Liver (tissue), 9 donors: ENCODE data around the gene NEB. TPM values are rescaled to one million over a fixed set of nuclear protein-coding genes. Genes with fewer than 3 reads are reported as not detected.

Source experiments
- DNase-seq: peaks from one replicate; pipeline ENCODE4 v3.0.0-alpha.2; 2017; ENCODE audit warnings: low spot score
- H3K27ac ChIP-seq, 2 donors: one replicate each; pipeline ENCODE4 v1.7.0; 2013; ENCODE audit warnings: inconsistent platforms in 2 of 2, low read length in 2 of 2, control low read depth in 1 of 2, low read depth in 1 of 2, mild to moderate bottlenecking in 1 of 2
- H3K27me3 ChIP-seq, 4 donors: one replicate each; pipeline versions ENCODE4 v1.6.1 to v1.7.0; 2013; ENCODE audit warnings: low read length in 3 of 4, inconsistent platforms in 1 of 4, mild to moderate bottlenecking in 1 of 4, moderate library complexity in 1 of 4; ENCODE audit not compliant: control insufficient read depth in 4 of 4, insufficient read depth in 4 of 4
- H3K36me3 ChIP-seq, 4 donors: one replicate each; pipeline versions ENCODE4 v1.6.1 to v1.7.0; 2013; ENCODE audit warnings: low read length in 3 of 4, mild to moderate bottlenecking in 3 of 4, low read depth in 1 of 4, moderate library complexity in 1 of 4; ENCODE audit not compliant: control insufficient read depth in 4 of 4, insufficient read depth in 3 of 4
- H3K4me1 ChIP-seq, 4 donors: one replicate each; pipeline versions ENCODE4 v1.6.1 to v1.7.0; 2013; ENCODE audit warnings: low read length in 3 of 4, mild to moderate bottlenecking in 3 of 4, moderate library complexity in 1 of 4; ENCODE audit not compliant: control insufficient read depth in 4 of 4, insufficient read depth in 4 of 4
- H3K4me3 ChIP-seq, 3 donors: one replicate each; pipeline versions ENCODE4 v1.6.1 to v1.7.0; 2013; ENCODE audit warnings: low read length in 3 of 3, control low read depth in 1 of 3, low read depth in 1 of 3, mild to moderate bottlenecking in 1 of 3
- H3K9ac ChIP-seq, 2 donors: one replicate each; pipeline ENCODE4 v1.7.0; 2013; ENCODE audit warnings: low read length in 2 of 2, mild to moderate bottlenecking in 2 of 2, moderate library complexity in 2 of 2, control low read depth in 1 of 2, low read depth in 1 of 2
- H3K9me3 ChIP-seq, 4 donors: one replicate each; pipeline versions ENCODE4 v1.6.1 to v1.7.0; 2013; ENCODE audit warnings: low read length in 3 of 4; ENCODE audit not compliant: control insufficient read depth in 4 of 4
- CTCF ChIP-seq: fragments of 150-350 bp; IDR thresholded peaks from 2 replicates; pipeline ENCODE4 v1.5.1; 2017; ENCODE audit warnings: improper control_type of control experiment, low read depth, low read length; ENCODE audit not compliant: missing input control
- EGR1 ChIP-seq, 2 donors: IDR thresholded peaks; 2 replicates each; pipeline ENCODE4 v1.6.1; 2016 to 2018; ENCODE audit warnings: antibody characterized with exemption in 2 of 2, low read depth in 2 of 2
- FOXA2 ChIP-seq: IDR thresholded peaks from 2 replicates; pipeline ENCODE4 v1.6.1; 2016; ENCODE audit warnings: antibody characterized with exemption
- GABPA ChIP-seq, 2 donors: IDR thresholded peaks in 1 of 2; conservative IDR thresholded peaks in 1 of 2; 2 replicates each; pipeline ENCODE4 v1.6.1; 2016; ENCODE audit warnings: antibody characterized with exemption in 2 of 2, mild to moderate bottlenecking in 1 of 2, moderate library complexity in 1 of 2
- HNF4A ChIP-seq, 2 donors: conservative IDR thresholded peaks; 2 replicates each; pipeline ENCODE4 v1.6.1; 2016; ENCODE audit warnings: antibody characterized with exemption in 2 of 2, mild to moderate bottlenecking in 2 of 2
- HNF4G ChIP-seq: IDR thresholded peaks from 2 replicates; pipeline ENCODE4 v1.6.1; 2016; ENCODE audit warnings: antibody characterized with exemption
- JUND ChIP-seq, 2 donors: IDR thresholded peaks; 2 replicates each; pipeline ENCODE4 v1.6.1; 2016; ENCODE audit warnings: antibody characterized with exemption in 2 of 2
- NR2F2 ChIP-seq: IDR thresholded peaks from 2 replicates; pipeline ENCODE4 v1.6.1; 2016; ENCODE audit warnings: antibody characterized with exemption
- RAD21 ChIP-seq, 2 donors: IDR thresholded peaks; 2 replicates each; pipeline ENCODE4 v1.6.1; 2016; ENCODE audit warnings: antibody characterized with exemption in 2 of 2, mild to moderate bottlenecking in 2 of 2
- RXRA ChIP-seq, 2 donors: IDR thresholded peaks; 2 replicates each; pipeline ENCODE4 v1.6.1; 2017 to 2018; ENCODE audit warnings: antibody characterized with exemption in 2 of 2, mild to moderate bottlenecking in 1 of 2
- SP1 ChIP-seq: IDR thresholded peaks from 2 replicates; pipeline ENCODE4 v1.6.1; 2018; ENCODE audit warnings: antibody characterized with exemption, mild to moderate bottlenecking
- TAF1 ChIP-seq: conservative IDR thresholded peaks from 2 replicates; pipeline ENCODE4 v1.6.1; 2016; ENCODE audit warnings: antibody characterized with exemption, mild to moderate bottlenecking
- YY1 ChIP-seq: IDR thresholded peaks from 2 replicates; pipeline ENCODE4 v1.6.1; 2016; ENCODE audit warnings: antibody characterized with exemption, mild to moderate bottlenecking
- ZBTB33 ChIP-seq: IDR thresholded peaks from 2 replicates; pipeline ENCODE4 v1.6.1; 2016; ENCODE audit warnings: antibody characterized with exemption
- WGBS: extraction: QIAGEN DNeasy Blood & Tissue Kit; methylation state at CpG from one replicate; pipeline ENCODE4 v1.1.7; 2013; 5-methylcytosine and 5-hydroxymethylcytosine counted together
- polyA plus RNA-seq, 2 donors: library from polyadenylated mRNA; stranded (reverse) in 1 of 2; unstranded in 1 of 2; fragments of 200-250 nt in 1 of 2; fragments of >200 nt in 1 of 2; fragmentation: Nextera tagmentation in 1 of 2; extraction: Ambion mirVana in 1 of 2; gene quantifications; one replicate each; pipeline versions ENCODE4 v1.2.1 to v1.2.3, GENCODE V29; 2013 to 2015
- total RNA-seq, 2 donors: library from RNA; depleted of rRNA; stranded (reverse); fragments of >200 nt; gene quantifications; one replicate each; pipeline ENCODE4 v1.2.3, GENCODE V29; 2014
- TF ChIP-seq, protein P1 (sequence below): IDR thresholded peaks from 2 replicates; pipeline ENCODE4 v1.6.1; 2016; ENCODE audit warnings: antibody characterized with exemption
- TF ChIP-seq, protein P2 (sequence below): IDR thresholded peaks from 2 replicates; pipeline ENCODE4 v1.6.1; 2016; ENCODE audit warnings: antibody characterized with exemption, mild to moderate bottlenecking
- TF ChIP-seq, protein P3 (sequence below): IDR thresholded peaks from 2 replicates; pipeline ENCODE4 v1.6.1; 2016; ENCODE audit warnings: antibody characterized with exemption
- donor health status: healthy.
- donor health status: healthy.
- donor health status: healthy.
- donor health status: healthy.
- donor health status: healthy.

The NEB gene
- total and polyA plus RNA-seq, 4 donors = 0.28 to 6.4 (median 2.7) TPM

DNA sequence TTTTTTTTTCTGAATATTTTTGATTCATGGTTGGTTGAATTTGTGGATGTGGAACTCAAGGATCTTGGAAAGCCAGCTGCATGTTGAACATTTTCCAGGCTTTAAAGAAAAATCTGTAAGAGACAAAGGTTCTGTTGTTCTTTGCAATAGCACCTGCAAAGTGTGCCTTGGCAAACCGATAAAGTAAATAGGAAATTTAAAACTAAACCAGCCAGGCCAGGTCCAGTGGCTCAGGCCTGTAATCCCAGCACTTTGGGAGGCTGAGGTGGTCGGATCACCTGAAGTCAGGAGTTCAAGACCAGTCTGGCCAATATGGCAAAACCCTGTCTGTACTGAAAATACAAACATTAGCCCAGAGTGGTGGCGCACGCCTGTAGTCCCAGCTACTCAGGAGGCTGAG lies 250.2 kb downstream of the NEB start (continued):
- peak; percentile 27 for TF ChIP-seq FOXA2
- no peak for TF ChIP-seq RAD21 (IDR thresholded peaks at IDR 0.05)
- peak; percentile 19 to 59 for TF ChIP-seq HNF4A (conservative IDR thresholded peaks at IDR 0.05)
- no peak for TF ChIP-seq EGR1 (IDR thresholded peaks at IDR 0.05; ENCODE audit: low read depth in 2 of 2)
- TF ChIP-seq SP1 = no peak

DNA sequence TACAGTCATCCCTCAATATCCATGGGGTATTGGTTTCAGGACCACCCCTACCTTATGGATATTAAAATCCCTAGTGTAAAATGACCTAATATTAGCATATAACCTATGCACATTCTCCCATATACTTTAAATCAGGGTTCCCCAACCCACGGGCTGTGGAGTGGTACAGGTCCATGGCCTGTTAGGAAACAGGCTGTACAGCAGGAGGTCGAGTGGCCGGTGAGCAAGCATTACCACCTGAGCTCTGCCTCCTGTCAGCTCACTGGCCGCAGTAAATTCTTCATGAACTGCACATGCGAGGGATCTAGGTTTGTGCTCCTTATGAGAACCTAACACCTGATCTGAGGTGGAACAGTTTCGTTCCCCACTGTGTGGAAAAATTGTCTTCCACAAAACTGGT lies 250.7 kb downstream of the NEB start:
- 90% methylated on average over 6 of the region's 6 CpGs for WGBS
- Histone ChIP-seq H3K27me3 (no peaks in the 10 kb centered on the region), H3K4me3 (no peak overlapping the region), H3K27ac (no peak overlapping the region), H3K36me3 (peaks cover 0 to 3% (median 1%) of the 10 kb centered on the region in 4 donors), H3K9ac (no peak overlapping the region), H3K4me1 (peaks cover 0 to 8% (median 2%) of the 10 kb centered on the region in 4 donors), H3K9me3 (no peaks in the 10 kb centered on the region)
- no peak for DNase-seq
- TF ChIP-seq HNF4G (no peak), ZBTB33 (no peak), HNF4A (conservative IDR thresholded peaks at IDR 0.05) (no peak), FOXA2 (no peak), RAD21 (IDR thresholded peaks at IDR 0.05) (no peak), GABPA (IDR thresholded peaks at IDR 0.05 in 1 of 2, conservative IDR thresholded peaks at IDR 0.05 in 1 of 2) (no peak), TAF1 (no peak), SP1 (no peak), RXRA (IDR thresholded peaks at IDR 0.05) (no peak), EGR1 (IDR thresholded peaks at IDR 0.05; ENCODE audit: low read depth in 2 of 2) (no peak)
- TF ChIP-seq, protein P1, sequence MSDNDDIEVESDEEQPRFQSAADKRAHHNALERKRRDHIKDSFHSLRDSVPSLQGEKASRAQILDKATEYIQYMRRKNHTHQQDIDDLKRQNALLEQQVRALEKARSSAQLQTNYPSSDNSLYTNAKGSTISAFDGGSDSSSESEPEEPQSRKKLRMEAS = no peak
- TF ChIP-seq, protein P2, sequence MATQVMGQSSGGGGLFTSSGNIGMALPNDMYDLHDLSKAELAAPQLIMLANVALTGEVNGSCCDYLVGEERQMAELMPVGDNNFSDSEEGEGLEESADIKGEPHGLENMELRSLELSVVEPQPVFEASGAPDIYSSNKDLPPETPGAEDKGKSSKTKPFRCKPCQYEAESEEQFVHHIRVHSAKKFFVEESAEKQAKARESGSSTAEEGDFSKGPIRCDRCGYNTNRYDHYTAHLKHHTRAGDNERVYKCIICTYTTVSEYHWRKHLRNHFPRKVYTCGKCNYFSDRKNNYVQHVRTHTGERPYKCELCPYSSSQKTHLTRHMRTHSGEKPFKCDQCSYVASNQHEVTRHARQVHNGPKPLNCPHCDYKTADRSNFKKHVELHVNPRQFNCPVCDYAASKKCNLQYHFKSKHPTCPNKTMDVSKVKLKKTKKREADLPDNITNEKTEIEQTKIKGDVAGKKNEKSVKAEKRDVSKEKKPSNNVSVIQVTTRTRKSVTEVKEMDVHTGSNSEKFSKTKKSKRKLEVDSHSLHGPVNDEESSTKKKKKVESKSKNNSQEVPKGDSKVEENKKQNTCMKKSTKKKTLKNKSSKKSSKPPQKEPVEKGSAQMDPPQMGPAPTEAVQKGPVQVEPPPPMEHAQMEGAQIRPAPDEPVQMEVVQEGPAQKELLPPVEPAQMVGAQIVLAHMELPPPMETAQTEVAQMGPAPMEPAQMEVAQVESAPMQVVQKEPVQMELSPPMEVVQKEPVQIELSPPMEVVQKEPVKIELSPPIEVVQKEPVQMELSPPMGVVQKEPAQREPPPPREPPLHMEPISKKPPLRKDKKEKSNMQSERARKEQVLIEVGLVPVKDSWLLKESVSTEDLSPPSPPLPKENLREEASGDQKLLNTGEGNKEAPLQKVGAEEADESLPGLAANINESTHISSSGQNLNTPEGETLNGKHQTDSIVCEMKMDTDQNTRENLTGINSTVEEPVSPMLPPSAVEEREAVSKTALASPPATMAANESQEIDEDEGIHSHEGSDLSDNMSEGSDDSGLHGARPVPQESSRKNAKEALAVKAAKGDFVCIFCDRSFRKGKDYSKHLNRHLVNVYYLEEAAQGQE = no peak
- TF ChIP-seq, protein P3, sequence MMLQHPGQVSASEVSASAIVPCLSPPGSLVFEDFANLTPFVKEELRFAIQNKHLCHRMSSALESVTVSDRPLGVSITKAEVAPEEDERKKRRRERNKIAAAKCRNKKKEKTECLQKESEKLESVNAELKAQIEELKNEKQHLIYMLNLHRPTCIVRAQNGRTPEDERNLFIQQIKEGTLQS = no peak

- TF ChIP-seq RAD21 (IDR thresholded peaks at IDR 0.05) (no peak), NR2F2 (no peak), EGR1 (IDR thresholded peaks at IDR 0.05; ENCODE audit: low read depth in 2 of 2) (no peak), FOXA2 (no peak), JUND (IDR thresholded peaks at IDR 0.05) (no peak), GABPA (IDR thresholded peaks at IDR 0.05 in 1 of 2, conservative IDR thresholded peaks at IDR 0.05 in 1 of 2) (no peak), YY1 (no peak), RXRA (IDR thresholded peaks at IDR 0.05) (no peak), SP1 (no peak), CTCF (no peak), HNF4A (conservative IDR thresholded peaks at IDR 0.05) (no peak)
- TF ChIP-seq, protein P2 = no peak
- DNase-seq = no peak
- Histone ChIP-seq H3K36me3 (peaks cover 0 to 3% (median 1%) of the 10 kb centered on the region in 4 donors), H3K4me1 (peaks cover 0 to 8% (median 2%) of the 10 kb centered on the region in 4 donors), H3K27me3 (no peaks in the 10 kb centered on the region), H3K4me3 (no peak overlapping the region), H3K9me3 (no peaks in the 10 kb centered on the region), H3K27ac (no peak overlapping the region), H3K9ac (no peak overlapping the region)
- 95% methylated on average over 4 of the region's 4 CpGs for WGBS
These were observed 252.0 kb downstream of the NEB start for GRCh38 chr2:151482171-151482725.
